Upper lobe of left lung (tissue), 4 donors: ENCODE results near the gene EPC2.

ENCODE experiments used
- CTCF ChIP-seq, 6 experiments: fragments of 450-650 bp in 4 of 6; fragments of 200-600 bp in 2 of 6; sonication (generic) in 2 of 6; IDR thresholded peaks; one replicate each; pipeline ENCODE4 v1.5.1; 2016 to 2019; ENCODE audit warnings: antibody characterized with exemption in 6 of 6
- POLR2A ChIP-seq, 4 donors: fragments of 450-650 bp; IDR thresholded peaks; one replicate each; pipeline ENCODE4 v1.5.1; 2016 to 2017; ENCODE audit warnings: antibody characterized with exemption in 4 of 4, mild to moderate bottlenecking in 2 of 4
- POLR2AphosphoS5 ChIP-seq, 2 donors: sonication (generic); formaldehyde crosslinking; IDR thresholded peaks; one replicate each; pipeline ENCODE4 v1.5.1; 2017; ENCODE audit warnings: antibody characterized with exemption in 2 of 2

DNA sequence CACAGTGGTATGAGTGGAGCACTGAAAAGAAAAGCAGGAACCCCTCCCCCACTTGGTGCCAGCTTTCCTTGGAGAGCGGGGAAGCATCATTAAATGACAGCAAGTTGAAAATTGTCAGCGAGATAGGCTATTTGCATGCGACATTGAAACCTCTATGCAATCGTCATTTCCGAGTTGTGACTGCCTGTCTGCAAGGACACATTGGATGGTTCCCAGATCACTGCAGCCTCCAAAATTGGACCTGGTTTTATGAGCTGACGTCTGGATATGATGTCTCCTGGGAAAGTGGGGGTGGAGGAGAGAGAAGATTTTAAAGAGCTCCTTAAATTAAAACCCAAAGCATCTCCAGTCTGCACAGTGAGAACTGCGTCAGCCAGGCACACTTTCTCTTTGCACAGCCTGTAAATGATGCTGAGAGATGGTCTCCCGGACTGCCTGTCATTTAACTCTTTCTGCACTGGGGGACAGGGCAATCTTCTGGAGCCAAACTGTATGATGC, 172.7 kb downstream of the EPC2 start:
- TF ChIP-seq POLR2A (IDR thresholded peaks at IDR 0.05) = no peak
- no peak for TF ChIP-seq CTCF (IDR thresholded peaks at IDR 0.05)
- TF ChIP-seq POLR2AphosphoS5 (IDR thresholded peaks at IDR 0.05) = no peak
